HG03432 (cell line): Measurements from ENCODE around the gene RAB5IF.
"Not testable (repeated sequence)": the region's sequence is repeated elsewhere in the genome, so short reads cannot be mapped to it uniquely, and the experiment has no call there.

Experiments used
- ATAC-seq: cut with Tn5 transposase; IDR thresholded peaks from one replicate; pipeline ENCODE4 v1.9.1; 2021; ENCODE audit warnings: mild to moderate bottlenecking, moderate library complexity; ENCODE audit not compliant: unreplicated experiment

RAB5IF gene

GRCh38 chr20:36605399-36606157 lies at the start of gene RAB5IF:
Gene RAB5IF, plus strand, starts transcription at chr20:36605779. Its CDS starts 173 bp downstream, at chr20:36605952.
- peak; percentile 84 for ATAC-seq

DNA sequence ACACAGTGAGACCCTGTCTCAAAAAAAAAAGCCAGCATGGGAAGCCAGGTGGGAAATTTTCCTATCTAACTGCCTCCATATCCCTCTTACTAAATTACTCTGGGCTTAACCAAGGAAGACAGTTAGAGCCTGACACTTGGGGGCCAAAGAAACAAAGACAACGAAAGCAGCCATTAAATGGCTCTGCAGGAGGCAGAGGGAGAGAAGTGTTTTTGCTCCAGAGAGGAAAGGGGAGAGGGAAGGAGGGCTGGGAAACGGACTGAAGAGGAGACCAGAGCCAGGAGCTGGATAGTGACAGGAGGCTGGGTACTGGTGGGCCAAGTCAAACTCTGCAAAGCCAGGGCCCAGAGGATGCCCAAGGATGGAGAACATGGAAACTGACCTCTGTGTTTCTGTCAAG lies 42.9 kb upstream of the RAB5IF start:
- ATAC-seq, result no peak

DNA sequence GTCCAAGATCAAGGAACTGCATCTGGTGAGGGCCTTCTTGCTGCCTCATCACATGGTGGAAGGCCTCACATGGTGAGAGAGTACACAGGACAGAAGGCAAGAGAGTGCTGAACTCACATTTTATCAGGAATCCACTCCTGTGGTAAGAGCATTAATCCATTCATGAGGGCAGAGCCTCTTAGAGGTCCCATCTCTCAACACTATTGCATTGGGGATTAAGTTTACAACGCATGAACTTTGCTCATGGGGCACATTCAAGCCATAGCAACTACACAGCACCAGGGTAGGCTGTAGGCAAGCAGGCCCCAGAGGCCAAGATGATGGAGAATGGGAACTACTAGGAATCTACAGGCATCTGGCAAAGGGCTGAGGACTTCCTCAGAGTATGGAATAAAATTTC lies 42.2 kb upstream of the RAB5IF start:
- ATAC-seq, result no peak

DNA sequence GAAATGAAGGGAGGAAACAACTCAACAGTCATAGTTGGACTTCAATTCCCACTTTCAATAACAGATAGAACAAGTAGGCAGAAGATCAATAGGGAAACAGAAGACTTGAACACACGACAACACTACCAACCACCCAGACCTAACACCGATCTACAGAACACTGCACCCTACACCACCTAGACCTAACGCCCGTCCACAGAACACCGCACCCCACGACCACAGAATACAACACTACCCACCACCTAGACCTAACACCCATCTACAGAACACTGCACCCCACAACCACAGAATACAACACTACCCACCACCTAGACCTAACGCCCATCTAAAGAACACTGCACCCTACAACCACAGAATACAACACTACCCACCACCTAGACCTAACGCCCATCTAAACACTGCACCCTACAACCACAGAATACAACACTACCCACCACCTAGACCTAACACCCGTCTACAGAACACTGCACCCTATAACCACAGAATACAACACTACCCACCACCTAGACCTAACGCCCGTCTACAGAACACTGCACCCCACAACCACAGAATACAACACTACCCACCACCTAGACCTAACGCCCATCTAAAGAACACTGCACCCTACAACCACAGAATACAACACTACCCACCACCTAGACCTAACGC lies 41.4 kb upstream of the RAB5IF start:
- ATAC-seq, result not testable (repeated sequence)

GRCh38 chr20:36564726-36565121 lies 40.9 kb upstream of the RAB5IF start:
- not testable (repeated sequence) for ATAC-seq

GRCh38 chr20:36565520-36565919 lies 40.1 kb upstream of the RAB5IF start:
- ATAC-seq, result no peak

- no peak for ATAC-seq
These were observed 35.6 kb upstream of the RAB5IF start for GRCh38 chr20:36569847-36570429.

DNA sequence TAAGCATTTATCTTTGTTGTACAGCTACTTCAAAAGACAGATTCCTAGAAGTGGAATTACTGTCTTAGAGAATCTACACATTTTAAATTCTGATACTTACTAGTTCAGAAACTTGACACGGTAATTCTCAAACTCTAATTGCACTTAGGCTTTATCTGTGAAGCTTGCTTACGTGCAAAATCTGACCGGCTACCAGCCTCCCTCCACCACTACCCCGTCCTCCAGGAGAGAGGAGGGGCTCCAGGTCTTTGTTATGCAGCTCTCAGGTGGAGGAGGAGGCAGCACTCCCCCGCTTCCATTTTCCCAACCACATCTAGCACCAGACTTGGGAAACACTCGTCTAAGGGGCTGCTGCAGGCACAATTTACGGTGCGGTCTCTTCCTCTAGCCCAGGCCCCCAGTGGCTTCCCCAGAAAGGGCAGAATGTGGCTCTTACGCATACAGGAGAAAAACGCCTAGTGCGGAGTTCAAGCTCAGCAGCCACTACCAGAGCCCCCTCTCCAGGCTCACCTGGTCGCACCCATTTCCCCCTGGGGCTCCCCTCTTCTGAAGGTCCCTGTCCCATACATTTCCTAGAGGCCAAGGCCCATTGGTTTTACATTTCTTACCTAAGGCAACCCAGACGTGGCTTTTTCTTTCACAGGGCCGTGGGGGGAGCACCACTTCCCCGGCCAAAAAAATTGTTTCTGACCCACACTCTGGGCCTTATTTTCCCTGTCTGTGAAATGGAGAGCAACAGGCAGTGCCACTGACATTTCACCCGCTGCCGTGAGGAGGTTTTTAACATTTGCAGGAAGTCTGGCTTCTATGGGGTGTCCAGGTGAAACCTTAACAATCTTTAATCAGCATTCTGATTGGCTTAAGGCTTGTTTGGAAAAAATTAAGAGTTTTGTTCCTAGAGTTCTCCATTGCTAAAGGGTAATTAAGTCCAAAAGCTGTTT lies 33.7 kb upstream of the RAB5IF start:
- ATAC-seq, result no peak

- peak; percentile 14 for ATAC-seq
These were observed 32.9 kb upstream of the RAB5IF start for GRCh38 chr20:36572701-36573102.

DNA sequence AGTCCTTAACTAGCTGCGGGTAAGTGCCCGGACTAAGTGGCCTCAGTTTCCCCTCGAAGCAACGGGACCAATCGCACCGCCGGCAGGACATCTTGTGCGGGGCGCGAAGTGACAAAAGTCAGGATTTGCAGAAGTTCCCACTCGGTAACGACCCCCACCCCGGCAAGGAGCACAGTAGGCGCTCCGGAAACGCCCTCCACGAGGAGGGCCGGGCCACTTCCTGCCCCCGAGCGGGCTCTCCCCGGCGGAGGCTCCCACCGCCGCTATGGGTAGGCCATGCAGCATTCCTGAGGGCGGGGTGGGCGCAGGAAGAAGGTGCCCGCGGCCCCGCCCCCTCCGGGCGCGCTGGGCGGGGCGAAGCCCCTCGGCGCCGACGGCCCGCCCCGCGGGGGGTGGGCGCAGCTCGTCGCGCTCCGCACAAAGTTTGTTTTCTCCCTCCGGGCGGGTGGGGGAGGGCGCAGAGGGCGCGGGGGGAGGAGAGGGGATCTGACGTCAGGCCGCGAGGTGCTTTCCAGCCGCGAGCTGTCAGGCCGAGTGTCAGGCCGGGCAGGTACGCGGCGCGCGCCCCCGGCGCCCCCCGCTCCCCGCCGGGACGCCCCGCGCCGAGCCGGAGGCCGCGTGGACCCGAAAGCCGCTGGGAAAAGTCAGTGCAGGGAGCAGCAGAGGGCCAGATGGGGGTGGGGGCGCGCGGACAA lies 32.3 kb upstream of the RAB5IF start, which contains the start of gene TGIF2:
Gene TGIF2 (plus strand): TSS at position 495 of the 695 bp plus-strand sequence. CDS start 5,178 bp downstream, outside the sequence.
- peak; percentile 73 for ATAC-seq

- peak; percentile 14 for ATAC-seq
These were observed 31.7 kb upstream of the RAB5IF start for GRCh38 chr20:36573798-36574365.

- ATAC-seq, result no peak
These were observed 31.0 kb upstream of the RAB5IF start for GRCh38 chr20:36574366-36575135.

GRCh38 chr20:36576081-36576445 lies 29.5 kb upstream of the RAB5IF start:
- ATAC-seq, result no peak

DNA sequence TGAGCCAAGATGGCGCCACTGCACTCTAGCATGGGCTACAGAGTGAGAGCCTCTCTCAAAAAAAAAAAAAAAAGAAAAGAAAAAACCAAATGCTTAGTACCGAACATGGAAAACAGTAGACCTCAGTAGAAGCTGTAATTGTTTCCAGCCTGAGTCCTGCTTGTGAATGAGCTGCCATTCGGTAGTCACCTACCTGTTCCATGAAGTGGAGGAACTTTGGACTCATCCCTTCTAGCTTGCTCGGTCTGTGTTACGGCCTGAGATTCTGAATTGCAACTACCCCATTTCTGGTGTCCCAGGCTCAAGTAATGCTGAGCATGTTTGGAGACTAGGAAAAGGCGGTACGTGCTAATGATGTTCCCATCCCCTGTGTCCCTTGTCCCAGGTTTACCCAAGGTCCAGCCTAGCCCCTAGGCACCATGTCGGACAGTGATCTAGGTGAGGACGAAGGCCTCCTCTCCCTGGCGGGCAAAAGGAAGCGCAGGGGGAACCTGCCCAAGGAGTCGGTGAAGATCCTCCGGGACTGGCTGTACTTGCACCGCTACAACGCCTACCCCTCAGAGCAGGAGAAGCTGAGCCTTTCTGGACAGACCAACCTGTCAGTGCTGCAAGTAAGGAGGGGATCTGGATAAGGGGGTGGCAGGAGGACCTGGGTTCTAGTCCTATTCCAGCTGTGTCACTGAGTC lies 27.1 kb upstream of the RAB5IF start:
- no peak for ATAC-seq

DNA sequence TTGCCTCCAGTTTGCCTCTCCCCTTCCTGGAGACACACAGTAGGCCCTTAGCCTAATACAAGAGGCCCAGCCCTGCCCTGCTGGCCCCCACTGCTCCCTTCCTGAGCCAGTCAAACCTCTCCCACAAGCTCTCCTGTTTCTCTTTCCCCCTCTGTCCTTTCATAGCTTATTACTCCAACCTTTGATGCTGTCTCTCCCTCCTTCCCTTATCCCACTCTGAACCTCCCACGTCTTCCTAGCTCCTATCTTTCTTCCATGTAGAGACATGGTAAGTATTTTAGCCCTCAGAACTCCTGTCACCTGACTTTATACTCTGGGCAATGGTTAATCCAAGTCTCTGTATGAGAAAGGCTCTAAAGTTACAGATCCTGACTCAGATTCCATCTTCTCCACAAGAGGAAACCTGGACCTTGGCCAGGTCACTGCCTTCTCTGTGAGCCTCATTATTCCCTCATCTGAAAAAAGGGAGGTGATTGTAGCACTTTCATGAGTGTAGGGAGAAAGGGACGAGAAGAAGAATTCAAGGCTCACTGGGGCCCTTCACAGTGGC lies 25.5 kb upstream of the RAB5IF start:
- ATAC-seq, result no peak

- no peak for ATAC-seq
These were observed 23.3 kb upstream of the RAB5IF start for GRCh38 chr20:36582322-36582721.

- ATAC-seq, result no peak
These were observed 22.8 kb upstream of the RAB5IF start for GRCh38 chr20:36582821-36583220.

GRCh38 chr20:36584018-36584481 lies 21.5 kb upstream of the RAB5IF start:
- ATAC-seq, result no peak
